SK-N-SH (cell line): ENCODE data around the gene HOXB8. TPM values are rescaled to one million over a fixed set of nuclear protein-coding genes. Genes with fewer than 3 reads are reported as not detected.

Experiments
- CTCF ChIA-PET: fragments of 300-600, 350-600 bp; formaldehyde crosslinking; extraction: SDS; loops from one replicate; lab custom pipeline; 2021; lab: Yijun Ruan, JAX
- POLR2A ChIA-PET: fragments of 350-600 bp; sonication (Branson Sonifier 250); formaldehyde crosslinking; extraction: SDS; loops from one replicate; lab custom pipeline; 2020; ENCODE audit warnings: antibody characterized with exemption, inconsistent platforms; lab: Yijun Ruan, JAX
- DNase-seq: peaks from one replicate; pipeline ENCODE4 v3.0.0; 2012
- H2AFZ ChIP-seq: fragments of 200-600 bp; sonication (generic); 2 replicates; pipeline ENCODE4 v1.8.1; 2016; ENCODE audit warnings: antibody characterized with exemption, mild to moderate bottlenecking, low read depth
- H3F3A ChIP-seq: fragments of 200-600 bp; sonication (generic); replicated peaks from 2 replicates; pipeline ENCODE3; 2016; ENCODE audit warnings: antibody characterized with exemption, mild to moderate bottlenecking; ENCODE audit not compliant: insufficient read depth
- H3K27ac ChIP-seq, 2 experiments: fragments of 200-500 bp in 1 of 2; fragments of 200-600 bp in 1 of 2; sonication (Bioruptor generic) in 1 of 2; sonication (generic), shearing (Covaris generic) in 1 of 2; 2 replicates each; pipeline versions ENCODE4 v1.5.1 to v1.6.1; 2014 to 2016; ENCODE audit warnings: low read depth in 2 of 2, inconsistent platforms in 1 of 2, low read length in 1 of 2, mild to moderate bottlenecking in 1 of 2, mixed read lengths in 1 of 2
- H3K27me3 ChIP-seq: fragments of 200-600 bp; sonication (generic), shearing (Covaris generic); 2 replicates; pipeline ENCODE4 v1.6.1; 2016; ENCODE audit warnings: mixed run types; ENCODE audit not compliant: insufficient read depth
- H3K36me3 ChIP-seq, 2 experiments: fragments of 200-500 bp in 1 of 2; fragments of 200-600 bp in 1 of 2; sonication (Bioruptor generic) in 1 of 2; sonication (generic) in 1 of 2; replicated peaks in 1 of 2; 2 replicates each; pipeline versions ENCODE3 to v1.5.1; 2014 to 2016; ENCODE audit warnings: low read length in 1 of 2, mild to moderate bottlenecking in 1 of 2; ENCODE audit not compliant: insufficient read depth in 2 of 2, control insufficient read depth in 1 of 2
- H3K4me1 ChIP-seq, 2 experiments: fragments of 200-500 bp in 1 of 2; fragments of 200-600 bp in 1 of 2; sonication (Bioruptor generic) in 1 of 2; sonication (generic), shearing (Covaris generic) in 1 of 2; 2 replicates each; pipeline versions ENCODE4 v1.5.1 to v1.6.1; 2014 to 2016; ENCODE audit warnings: low read depth in 1 of 2, low read length in 1 of 2, mixed run types in 1 of 2; ENCODE audit not compliant: insufficient read depth in 2 of 2, control insufficient read depth in 1 of 2
- H3K4me2 ChIP-seq: fragments of 200-600 bp; sonication (generic), shearing (Covaris generic); 2 replicates; pipeline ENCODE4 v1.6.1; 2017; ENCODE audit warnings: mixed run types
- H3K4me3 ChIP-seq, 2 experiments: fragments of 200-500 bp in 1 of 2; fragments of 200-600 bp in 1 of 2; sonication (Bioruptor generic) in 1 of 2; sonication (generic), shearing (Covaris generic) in 1 of 2; 2 replicates each; pipeline versions ENCODE4 v1.5.1 to v1.8.1; 2014 to 2016; ENCODE audit warnings: low read depth in 2 of 2, inconsistent platforms in 1 of 2, low read length in 1 of 2, mild to moderate bottlenecking in 1 of 2, mixed read lengths in 1 of 2, moderate library complexity in 1 of 2
- H3K79me2 ChIP-seq: fragments of 200-600 bp; sonication (generic); 2 replicates; pipeline ENCODE4 v1.8.1; 2017; ENCODE audit warnings: mild to moderate bottlenecking; ENCODE audit not compliant: insufficient read depth
- H3K9ac ChIP-seq: fragments of 200-600 bp; sonication (generic); 2 replicates; pipeline ENCODE4 v1.6.1; 2017; ENCODE audit warnings: mixed run types
- H3K9me2 ChIP-seq: fragments of 200-600 bp; sonication (generic); 2 replicates; pipeline ENCODE4 v1.6.1; 2017; ENCODE audit warnings: mixed run types
- H3K9me3 ChIP-seq: fragments of 200-600 bp; sonication (generic); 2 replicates; pipeline ENCODE4 v1.6.1; 2017; ENCODE audit warnings: mixed run types, mild to moderate bottlenecking, moderate library complexity
- H4K20me1 ChIP-seq: fragments of 200-600 bp; sonication (generic); 2 replicates; pipeline ENCODE4 v1.6.1; 2017; ENCODE audit warnings: mild to moderate bottlenecking, mixed run types; ENCODE audit not compliant: insufficient read depth
- FOSL2 ChIP-seq: IDR thresholded peaks from 2 replicates; pipeline ENCODE4 v1.4.0; 2012; ENCODE audit warnings: low read depth, mild to moderate bottlenecking, moderate library complexity, borderline replicate concordance
- FOXM1 ChIP-seq: IDR thresholded peaks from 2 replicates; pipeline ENCODE4 v1.4.0; 2012; ENCODE audit warnings: low read depth, mild to moderate bottlenecking
- MXI1 ChIP-seq: IDR thresholded peaks from 2 replicates; pipeline ENCODE4 v1.6.1; 2012; ENCODE audit warnings: mild to moderate bottlenecking, low read depth, low read length, improper control_type of control experiment
- NRF1 ChIP-seq: IDR thresholded peaks from 2 replicates; pipeline ENCODE4 v1.6.1; 2012; ENCODE audit warnings: low read depth, mild to moderate bottlenecking, low read length
- RCOR1 ChIP-seq: fragments of 150-350 bp; IDR thresholded peaks from 2 replicates; pipeline ENCODE4 v1.6.1; 2017; ENCODE audit warnings: antibody characterized with exemption, low read length
- RXRA ChIP-seq: IDR thresholded peaks from 2 replicates; pipeline ENCODE4 v1.4.0; 2012; ENCODE audit warnings: low read depth, mild to moderate bottlenecking, borderline replicate concordance
- SIN3A ChIP-seq: IDR thresholded peaks from 2 replicates; pipeline ENCODE4 v1.6.1; 2012; ENCODE audit warnings: low read depth, mild to moderate bottlenecking, low read length, moderate library complexity, borderline replicate concordance
- TCF12 ChIP-seq: IDR thresholded peaks from 2 replicates; pipeline ENCODE4 v1.4.0; 2012
- ZBTB33 ChIP-seq: IDR thresholded peaks from 2 replicates; pipeline ENCODE4 v1.4.0; 2012; ENCODE audit warnings: low read depth, borderline replicate concordance
- whole genome bisulfite sequencing: methylation state at CpG from one replicate; pipeline ENCODE4 v1.1.6; 2017; ENCODE audit warnings: low lambda C conversion rate; 5-methylcytosine and 5-hydroxymethylcytosine counted together
- polyA plus RNA-seq, 3 experiments: library from polyadenylated mRNA; depleted of rRNA; stranded (reverse); fragments of >200 nt; gene quantifications; 2 replicates each; pipeline ENCODE4 v1.2.3, GENCODE V29; 2012
- TF ChIP-seq, protein P1 (sequence below): IDR thresholded peaks from 2 replicates; pipeline ENCODE4 v1.6.1; 2012; ENCODE audit warnings: mild to moderate bottlenecking, low read depth, low read length, moderate library complexity
- TF ChIP-seq, protein P2 (sequence below): IDR thresholded peaks from 2 replicates; pipeline ENCODE4; 2012

HOXB8 gene
- polyA plus RNA-seq, 1 of the 3 experiments (the other 2 are of a cell fraction) = not detected

- TF ChIP-seq ZBTB33 (no peak), RCOR1 (no peak), FOSL2 (no peak), TCF12 (no peak)
- TF ChIP-seq, protein P1, sequence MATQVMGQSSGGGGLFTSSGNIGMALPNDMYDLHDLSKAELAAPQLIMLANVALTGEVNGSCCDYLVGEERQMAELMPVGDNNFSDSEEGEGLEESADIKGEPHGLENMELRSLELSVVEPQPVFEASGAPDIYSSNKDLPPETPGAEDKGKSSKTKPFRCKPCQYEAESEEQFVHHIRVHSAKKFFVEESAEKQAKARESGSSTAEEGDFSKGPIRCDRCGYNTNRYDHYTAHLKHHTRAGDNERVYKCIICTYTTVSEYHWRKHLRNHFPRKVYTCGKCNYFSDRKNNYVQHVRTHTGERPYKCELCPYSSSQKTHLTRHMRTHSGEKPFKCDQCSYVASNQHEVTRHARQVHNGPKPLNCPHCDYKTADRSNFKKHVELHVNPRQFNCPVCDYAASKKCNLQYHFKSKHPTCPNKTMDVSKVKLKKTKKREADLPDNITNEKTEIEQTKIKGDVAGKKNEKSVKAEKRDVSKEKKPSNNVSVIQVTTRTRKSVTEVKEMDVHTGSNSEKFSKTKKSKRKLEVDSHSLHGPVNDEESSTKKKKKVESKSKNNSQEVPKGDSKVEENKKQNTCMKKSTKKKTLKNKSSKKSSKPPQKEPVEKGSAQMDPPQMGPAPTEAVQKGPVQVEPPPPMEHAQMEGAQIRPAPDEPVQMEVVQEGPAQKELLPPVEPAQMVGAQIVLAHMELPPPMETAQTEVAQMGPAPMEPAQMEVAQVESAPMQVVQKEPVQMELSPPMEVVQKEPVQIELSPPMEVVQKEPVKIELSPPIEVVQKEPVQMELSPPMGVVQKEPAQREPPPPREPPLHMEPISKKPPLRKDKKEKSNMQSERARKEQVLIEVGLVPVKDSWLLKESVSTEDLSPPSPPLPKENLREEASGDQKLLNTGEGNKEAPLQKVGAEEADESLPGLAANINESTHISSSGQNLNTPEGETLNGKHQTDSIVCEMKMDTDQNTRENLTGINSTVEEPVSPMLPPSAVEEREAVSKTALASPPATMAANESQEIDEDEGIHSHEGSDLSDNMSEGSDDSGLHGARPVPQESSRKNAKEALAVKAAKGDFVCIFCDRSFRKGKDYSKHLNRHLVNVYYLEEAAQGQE = no peak
Measured at GRCh38 chr17:48596000-48596734, 18.9 kb downstream of the HOXB8 start (continued).

DNA sequence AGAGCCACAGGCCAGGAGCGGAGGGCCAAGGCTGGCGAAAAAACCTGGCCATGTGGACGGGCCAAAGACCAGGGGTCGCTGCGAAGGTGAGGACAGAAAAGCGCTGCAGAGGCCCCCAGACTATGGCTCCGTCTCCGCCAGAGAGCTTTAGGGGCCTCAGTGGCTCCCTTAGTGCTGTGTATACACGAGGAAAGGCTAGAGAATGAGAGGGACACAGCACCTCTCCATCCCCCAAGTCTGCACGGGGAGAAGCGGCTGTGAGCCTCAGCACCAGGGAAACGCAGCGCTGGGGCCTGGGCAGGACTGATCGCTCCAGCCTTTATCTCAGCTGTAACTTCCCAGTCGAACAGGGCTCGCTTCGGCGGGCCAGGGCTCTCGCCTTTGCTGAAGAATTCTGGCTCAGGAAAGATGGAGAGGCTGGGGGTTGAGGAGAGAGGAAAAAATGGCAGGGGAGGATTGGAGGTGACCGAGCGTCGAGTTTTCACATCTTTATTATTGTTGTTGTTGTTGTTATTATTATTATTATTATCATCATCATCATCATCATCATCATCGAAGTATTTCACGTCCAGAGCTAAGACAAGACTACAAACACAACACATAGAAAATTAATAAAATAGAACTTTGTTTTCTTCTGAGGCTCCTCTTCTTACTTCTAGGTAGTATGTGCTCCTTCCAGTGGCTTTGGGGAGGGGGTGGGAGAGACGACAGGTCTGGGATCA is 19.7 kb downstream of the HOXB8 start:
- Histone ChIP-seq H3K9me2 (no peaks in the 10 kb centered on the region), H3K4me2 (no peak overlapping the region), H3K9ac (no peak overlapping the region), H3F3A (peaks cover 4% of the 10 kb centered on the region), H3K4me3 (no peak overlapping the region), H3K4me1 (0 out of 4 replicates have a peak, but pooled peaks cover 0 to 4% of the 10 kb centered on the region in 2 experiments), H3K79me2 (no peaks in the 10 kb centered on the region), H3K27ac (no peak overlapping the region), H3K27me3 (peaks cover 98% of the 10 kb centered on the region), H3K9me3 (no peaks in the 10 kb centered on the region), H2AFZ (no peak overlapping the region), H4K20me1 (peaks cover 12% of the 10 kb centered on the region; the same call in 1 of the 2 replicates), H3K36me3 (no peaks in the 10 kb centered on the region)
- ChIA-PET POLR2A (no interaction called here), CTCF (interaction anchor here (0.7 to 3.7 kb wide), 10 partner anchors 11 to 440 kb away, joined by 3 to 20 read pairs (median 5); partner anchors contain the start of gene HOXB8)
- WGBS = 23% methylated on average over 25 of the region's 25 CpGs
- DNase-seq = no peak
- no peak for TF ChIP-seq NRF1
- no peak for TF ChIP-seq MXI1
- TF ChIP-seq FOXM1 = no peak
- TF ChIP-seq SIN3A = no peak
- no peak for TF ChIP-seq RXRA
- TF ChIP-seq, protein P2, sequence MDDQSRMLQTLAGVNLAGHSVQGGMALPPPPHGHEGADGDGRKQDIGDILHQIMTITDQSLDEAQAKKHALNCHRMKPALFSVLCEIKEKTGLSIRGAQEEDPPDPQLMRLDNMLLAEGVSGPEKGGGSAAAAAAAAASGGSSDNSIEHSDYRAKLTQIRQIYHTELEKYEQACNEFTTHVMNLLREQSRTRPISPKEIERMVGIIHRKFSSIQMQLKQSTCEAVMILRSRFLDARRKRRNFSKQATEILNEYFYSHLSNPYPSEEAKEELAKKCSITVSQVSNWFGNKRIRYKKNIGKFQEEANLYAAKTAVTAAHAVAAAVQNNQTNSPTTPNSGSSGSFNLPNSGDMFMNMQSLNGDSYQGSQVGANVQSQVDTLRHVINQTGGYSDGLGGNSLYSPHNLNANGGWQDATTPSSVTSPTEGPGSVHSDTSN = no peak
